AG09319 (cell line): ENCODE results near the gene DSCAM.

ENCODE experiments used
- DNase-seq: peaks from one replicate; pipeline ENCODE4 v3.0.0-alpha.2; 2010; ENCODE audit warnings: low read depth; ENCODE audit errors: extremely low read depth
- CTCF ChIP-seq: IDR thresholded peaks from 2 replicates; pipeline ENCODE4 v1.5.1; 2011; ENCODE audit warnings: low read depth, mild to moderate bottlenecking, inconsistent platforms, low read length, moderate library complexity

The DSCAM gene

GRCh38 chr21:40472013-40472412 is 374.9 kb downstream of the DSCAM start:
- TF ChIP-seq CTCF = no peak
- DNase-seq = no peak

- DNase-seq = no peak
- no peak for TF ChIP-seq CTCF
Measured at GRCh38 chr21:40471103-40471502, 375.9 kb downstream of the DSCAM start.

- peak; percentile 15 for TF ChIP-seq CTCF
- no peak for DNase-seq
Measured at GRCh38 chr21:40466893-40467483, 380.0 kb downstream of the DSCAM start.

GRCh38 chr21:40465382-40465781 is 381.6 kb downstream of the DSCAM start:
- TF ChIP-seq CTCF = no peak
- no peak for DNase-seq

GRCh38 chr21:40463176-40463575 is 383.8 kb downstream of the DSCAM start:
- no peak for DNase-seq
- no peak for TF ChIP-seq CTCF

GRCh38 chr21:40461008-40461407 is 385.9 kb downstream of the DSCAM start:
- TF ChIP-seq CTCF = no peak
- no peak for DNase-seq

GRCh38 chr21:40457741-40458140 is 389.2 kb downstream of the DSCAM start:
- DNase-seq = no peak
- TF ChIP-seq CTCF = no peak
